BE2C (cell line): ENCODE data around the gene CARD14.

ENCODE experiments used
- DNase-seq: peaks from one replicate; pipeline ENCODE4 v3.0.0-alpha.2; 2020
- H3K27me3 ChIP-seq: fragments of 250-450 bp; sonication (Bioruptor Pico); 2 replicates; pipeline ENCODE4 v1.5.1; 2020; ENCODE audit warnings: mild to moderate bottlenecking
- H3K36me3 ChIP-seq: fragments of 250-450 bp; sonication (Bioruptor Pico); 2 replicates; pipeline ENCODE4 v1.5.1; 2020; ENCODE audit warnings: mild to moderate bottlenecking
- H3K4me1 ChIP-seq: fragments of 250-450 bp; sonication (Bioruptor Pico); 2 replicates; pipeline ENCODE4 v1.5.1; 2020
- H3K4me3 ChIP-seq: 2 replicates; pipeline ENCODE4 v1.5.1; 2011; ENCODE audit warnings: low read depth, low read length
- H3K9me3 ChIP-seq: fragments of 250-450 bp; sonication (Bioruptor Pico); 2 replicates; pipeline ENCODE4 v1.5.1; 2020
- TF ChIP-seq, protein P1 (sequence below): IDR thresholded peaks from 2 replicates; pipeline ENCODE4 v1.5.1; 2012; ENCODE audit warnings: mild to moderate bottlenecking, low read depth, low read length

The CARD14 gene

GRCh38 chr17:80168371-80168770, 1.5 kb upstream of the CARD14 start:
- H3K27me3 ChIP-seq, result no peaks in the 10 kb centered on the region
- H3K36me3 ChIP-seq, result no peaks in the 10 kb centered on the region
- H3K4me3 ChIP-seq, result no peak overlapping the region
- TF ChIP-seq, protein P1, sequence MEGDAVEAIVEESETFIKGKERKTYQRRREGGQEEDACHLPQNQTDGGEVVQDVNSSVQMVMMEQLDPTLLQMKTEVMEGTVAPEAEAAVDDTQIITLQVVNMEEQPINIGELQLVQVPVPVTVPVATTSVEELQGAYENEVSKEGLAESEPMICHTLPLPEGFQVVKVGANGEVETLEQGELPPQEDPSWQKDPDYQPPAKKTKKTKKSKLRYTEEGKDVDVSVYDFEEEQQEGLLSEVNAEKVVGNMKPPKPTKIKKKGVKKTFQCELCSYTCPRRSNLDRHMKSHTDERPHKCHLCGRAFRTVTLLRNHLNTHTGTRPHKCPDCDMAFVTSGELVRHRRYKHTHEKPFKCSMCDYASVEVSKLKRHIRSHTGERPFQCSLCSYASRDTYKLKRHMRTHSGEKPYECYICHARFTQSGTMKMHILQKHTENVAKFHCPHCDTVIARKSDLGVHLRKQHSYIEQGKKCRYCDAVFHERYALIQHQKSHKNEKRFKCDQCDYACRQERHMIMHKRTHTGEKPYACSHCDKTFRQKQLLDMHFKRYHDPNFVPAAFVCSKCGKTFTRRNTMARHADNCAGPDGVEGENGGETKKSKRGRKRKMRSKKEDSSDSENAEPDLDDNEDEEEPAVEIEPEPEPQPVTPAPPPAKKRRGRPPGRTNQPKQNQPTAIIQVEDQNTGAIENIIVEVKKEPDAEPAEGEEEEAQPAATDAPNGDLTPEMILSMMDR, result no peak
- no peaks in the 10 kb centered on the region; the same call in 1 of the 2 replicates for H3K9me3 ChIP-seq
- DNase-seq, result no peak
- no peaks in the 10 kb centered on the region for H3K4me1 ChIP-seq

GRCh38 chr17:80169107-80169506, 723 bp upstream of the CARD14 start:
- Histone ChIP-seq H3K9me3 (no peaks in the 10 kb centered on the region; the same call in 1 of the 2 replicates), H3K4me3 (no peak overlapping the region), H3K36me3 (no peaks in the 10 kb centered on the region), H3K27me3 (no peaks in the 10 kb centered on the region), H3K4me1 (no peaks in the 10 kb centered on the region)
- DNase-seq, result no peak
- TF ChIP-seq, protein P1, result no peak

DNA sequence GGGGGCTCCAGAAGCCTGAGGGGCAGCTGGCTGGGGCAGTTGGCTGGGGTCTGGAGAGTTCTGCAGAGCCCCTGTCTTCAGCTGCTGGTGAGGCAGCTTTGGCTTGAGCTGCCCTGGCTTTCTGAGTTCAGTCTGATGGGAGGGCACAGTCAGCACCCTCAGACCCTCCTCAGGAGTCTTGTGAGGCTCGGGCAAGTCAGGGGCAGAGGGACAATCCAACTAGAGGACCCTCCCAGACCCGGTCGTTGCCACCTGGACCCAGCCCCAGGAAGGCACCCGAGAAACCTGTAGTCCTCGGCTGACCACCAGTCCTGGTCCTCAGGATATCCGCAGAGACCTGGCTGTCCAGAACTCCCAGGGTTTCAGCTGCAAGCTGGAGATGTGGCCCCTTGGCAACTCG, 1.9 kb downstream of the CARD14 start:
- no peaks in the 10 kb centered on the region for H3K36me3 ChIP-seq
- TF ChIP-seq, protein P1, result no peak
- no peaks in the 10 kb centered on the region for H3K27me3 ChIP-seq

GRCh38 chr17:80173126-80173525, 3.3 kb downstream of the CARD14 start:
- Histone ChIP-seq H3K4me1 (no peaks in the 10 kb centered on the region), H3K36me3 (no peaks in the 10 kb centered on the region), H3K27me3 (no peaks in the 10 kb centered on the region), H3K4me3 (no peak overlapping the region), H3K9me3 (no peaks in the 10 kb centered on the region; the same call in 1 of the 2 replicates)
- TF ChIP-seq, protein P1, result no peak
- no peak for DNase-seq

More for the DNA sequence above, 1.9 kb downstream of the CARD14 start:
- Histone ChIP-seq H3K4me1 (no peaks in the 10 kb centered on the region), H3K9me3 (no peaks in the 10 kb centered on the region; the same call in 1 of the 2 replicates), H3K4me3 (no peak overlapping the region)
- no peak for DNase-seq

DNA sequence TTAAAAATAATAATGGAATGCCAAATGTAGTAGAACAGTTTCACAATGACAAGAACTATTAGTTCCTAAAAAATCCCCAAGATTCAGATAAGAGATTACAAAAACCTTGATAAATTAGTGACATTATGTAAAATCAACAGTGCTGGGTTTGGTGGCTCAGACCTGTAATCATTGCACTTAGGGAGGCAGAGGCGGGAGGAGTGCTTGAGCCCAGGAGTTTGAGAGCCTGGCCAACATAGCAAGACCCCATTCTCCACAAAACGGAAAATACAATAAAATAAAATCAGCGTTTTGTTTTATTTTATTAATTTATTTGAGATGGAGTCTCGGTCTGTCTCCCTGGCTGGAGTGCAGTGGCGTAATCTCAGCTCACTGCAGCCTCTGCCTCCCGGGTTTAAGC, 4.1 kb downstream of the CARD14 start:
- H3K9me3 ChIP-seq, result no peaks in the 10 kb centered on the region; the same call in 1 of the 2 replicates
- H3K4me3 ChIP-seq, result no peak overlapping the region
- no peaks in the 10 kb centered on the region for H3K27me3 ChIP-seq
- DNase-seq, result no peak
- H3K36me3 ChIP-seq, result no peaks in the 10 kb centered on the region
- H3K4me1 ChIP-seq, result no peaks in the 10 kb centered on the region
- TF ChIP-seq, protein P1, result no peak

GRCh38 chr17:80176757-80177156, 6.9 kb downstream of the CARD14 start:
- Histone ChIP-seq H3K36me3 (no peaks in the 10 kb centered on the region), H3K4me1 (no peaks in the 10 kb centered on the region), H3K9me3 (no peaks in the 10 kb centered on the region), H3K4me3 (no peak overlapping the region), H3K27me3 (no peaks in the 10 kb centered on the region)
- no peak for DNase-seq
- TF ChIP-seq, protein P1, result no peak
